NCI-H510A treated with DMSO at 0.1 percent for 48 hours (cell line): Measurements from ENCODE around the gene ERN2.
"Not testable (repeated sequence)": the region's sequence is repeated elsewhere in the genome, so short reads cannot be mapped to it uniquely, and the experiment has no call there.

ENCODE experiments used
- DNase-seq: peaks from one replicate; lab custom pipeline; 2025; lab: John Stamatoyannopoulos, UW

ERN2 gene

DNA sequence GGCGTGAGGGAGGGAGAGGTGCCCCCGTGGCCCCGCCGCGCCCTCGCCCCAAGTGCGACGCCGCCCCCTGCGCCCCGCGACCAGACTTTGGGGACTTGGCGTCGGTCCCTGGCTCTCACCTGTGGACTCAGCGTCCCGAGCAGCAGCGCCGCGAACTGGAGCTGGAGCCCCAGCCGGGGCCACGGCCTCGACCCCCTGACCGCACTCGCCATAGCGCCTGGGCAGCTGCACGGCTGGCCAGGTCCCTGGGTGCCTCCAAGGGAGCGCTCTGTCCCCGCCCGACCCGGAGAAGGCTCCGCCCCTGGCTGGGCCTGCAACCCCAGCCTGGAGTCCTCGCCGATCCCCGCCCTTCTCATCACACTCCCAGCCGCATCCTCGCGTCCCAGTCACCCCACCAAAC is at the start of gene ERN2:
Gene ERN2 (minus strand): TSS at position 247 of the 400 bp plus-strand sequence. CDS start 35 bp downstream, at position 212.
- DNase-seq = no peak

DNA sequence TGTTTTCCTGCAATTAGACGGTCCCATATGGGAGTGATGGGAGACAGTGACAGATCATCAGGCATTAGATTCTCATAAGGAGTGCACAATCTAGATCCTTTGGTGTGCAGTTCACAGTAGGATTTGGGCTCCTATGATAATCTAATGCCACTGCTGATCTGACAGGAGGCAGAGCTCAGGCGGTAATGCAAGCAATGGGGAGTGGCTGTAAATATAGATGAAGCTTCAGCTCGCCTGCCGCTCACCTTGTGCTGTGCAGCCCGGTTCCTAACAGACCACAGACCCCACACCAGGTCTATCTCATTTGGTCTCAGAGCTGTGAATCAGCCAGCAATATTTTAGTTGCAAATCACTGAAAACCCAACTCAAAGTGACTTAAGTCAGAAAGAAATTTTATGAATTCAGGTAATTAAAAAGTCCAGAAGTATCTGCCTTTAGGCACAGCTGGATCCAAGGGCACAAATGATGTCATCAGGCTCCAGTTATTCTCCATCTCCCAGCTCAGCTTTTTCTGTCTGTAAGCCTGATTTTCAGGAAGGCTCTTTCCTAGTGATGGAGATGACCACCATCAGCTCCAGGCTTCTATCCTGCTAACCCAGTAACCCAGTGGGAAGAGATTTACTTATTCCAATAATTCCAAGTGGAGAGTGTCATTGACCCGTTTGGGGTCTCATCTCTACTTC is 45.1 kb upstream of the ERN2 start:
- DNase-seq = no peak

- no peak for DNase-seq
Observed at GRCh38 chr16:23757116-23757515, 44.1 kb upstream of the ERN2 start.

DNA sequence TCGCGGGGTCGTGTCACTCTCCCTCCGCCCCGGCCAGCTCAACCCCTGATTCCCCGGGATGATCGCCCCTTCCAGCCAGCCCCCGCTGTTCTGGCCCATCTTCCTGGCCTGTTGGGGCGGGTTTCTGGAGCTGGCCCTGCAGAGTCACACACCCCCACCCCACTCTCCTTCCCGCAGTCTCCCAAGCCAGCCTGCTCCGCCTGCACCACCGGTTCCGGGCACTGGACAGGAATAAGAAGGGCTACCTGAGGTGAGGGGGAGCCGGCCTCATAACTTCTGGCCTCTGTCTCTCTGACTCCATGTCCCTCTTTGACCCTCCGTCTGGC is 42.4 kb upstream of the ERN2 start:
- no peak for DNase-seq

- no peak for DNase-seq
Observed at GRCh38 chr16:23754594-23755483, 41.8 kb upstream of the ERN2 start, which contains the start of gene CHP2. Gene CHP2, plus strand, starts transcription at chr16:23755026. Its CDS starts 24 bp downstream, at chr16:23755050.

DNA sequence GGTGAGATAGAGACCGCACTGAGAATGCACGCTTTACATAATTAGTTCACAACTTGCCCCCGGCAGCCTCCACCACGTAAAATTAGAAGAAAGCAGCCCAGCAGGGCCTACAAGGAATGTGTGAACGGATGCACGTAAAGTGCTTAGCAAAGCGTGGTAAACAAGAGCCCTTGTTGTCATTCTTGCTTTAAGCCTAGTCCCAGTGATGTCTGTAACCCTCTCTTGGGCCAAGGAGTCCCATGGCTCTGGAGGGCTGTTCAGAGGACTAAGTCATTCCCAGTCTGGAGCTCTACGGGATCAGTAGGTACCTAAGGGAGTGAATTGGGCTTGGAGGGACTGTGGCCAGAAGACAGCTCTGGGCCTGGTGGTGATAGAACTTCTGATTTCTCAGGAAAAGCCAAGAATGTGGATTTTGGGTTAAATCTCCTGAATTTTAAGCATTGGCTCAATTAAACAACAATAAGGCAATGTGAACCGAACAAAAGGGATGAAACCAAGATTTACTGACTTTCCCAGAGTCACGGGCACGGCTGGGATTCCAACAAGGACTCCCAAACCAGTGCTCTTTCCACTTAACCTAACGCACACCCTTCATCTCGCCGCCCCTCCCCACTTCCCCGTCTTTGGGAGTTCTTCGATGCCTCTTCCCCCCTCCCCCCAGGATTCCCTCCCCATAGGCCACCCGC is 41.0 kb upstream of the ERN2 start:
- no peak for DNase-seq

GRCh38 chr16:23751053-23751452 is 38.0 kb upstream of the ERN2 start:
- DNase-seq = not testable (repeated sequence)

DNA sequence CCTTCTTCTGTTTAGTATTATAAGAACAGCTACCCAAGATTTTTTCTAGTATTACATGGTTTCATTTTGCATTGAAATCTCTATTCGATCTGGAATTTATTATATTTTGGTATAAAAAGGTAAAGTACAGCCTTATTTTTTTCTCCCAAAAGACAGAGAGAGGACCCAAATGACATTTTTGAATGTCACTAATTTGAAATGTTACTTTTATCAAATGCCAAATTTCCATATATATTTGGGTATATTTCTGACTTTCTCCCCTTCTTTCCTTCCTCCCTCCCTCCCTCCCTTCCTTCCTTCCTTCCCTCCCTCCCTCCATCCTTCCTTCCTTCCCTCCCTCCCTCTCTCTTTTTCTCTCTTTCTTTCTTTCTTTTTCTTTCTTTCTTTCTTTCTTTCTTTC is 35.6 kb upstream of the ERN2 start:
- DNase-seq = no peak

DNA sequence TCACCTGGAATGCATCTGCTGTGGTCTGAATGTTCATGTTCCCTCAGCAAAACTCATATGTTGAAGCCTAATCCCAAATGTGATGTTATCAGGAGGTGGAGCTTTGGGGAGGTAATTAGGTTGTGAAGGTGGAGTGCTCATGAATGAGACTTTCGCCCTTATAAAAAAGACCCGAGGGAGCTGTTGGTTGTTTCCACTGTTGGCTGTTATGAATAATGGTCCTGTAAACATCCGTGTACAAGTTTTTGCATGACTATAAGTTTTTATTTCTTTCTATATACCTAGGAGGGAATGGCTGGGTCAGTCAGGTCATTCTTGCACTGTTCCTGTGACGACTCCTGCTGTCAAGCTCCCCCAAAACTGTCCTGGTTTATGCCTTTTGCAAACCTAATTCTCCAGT is 32.2 kb upstream of the ERN2 start:
- DNase-seq = no peak

GRCh38 chr16:23742766-23743165 is 29.7 kb upstream of the ERN2 start:
- DNase-seq = no peak

DNA sequence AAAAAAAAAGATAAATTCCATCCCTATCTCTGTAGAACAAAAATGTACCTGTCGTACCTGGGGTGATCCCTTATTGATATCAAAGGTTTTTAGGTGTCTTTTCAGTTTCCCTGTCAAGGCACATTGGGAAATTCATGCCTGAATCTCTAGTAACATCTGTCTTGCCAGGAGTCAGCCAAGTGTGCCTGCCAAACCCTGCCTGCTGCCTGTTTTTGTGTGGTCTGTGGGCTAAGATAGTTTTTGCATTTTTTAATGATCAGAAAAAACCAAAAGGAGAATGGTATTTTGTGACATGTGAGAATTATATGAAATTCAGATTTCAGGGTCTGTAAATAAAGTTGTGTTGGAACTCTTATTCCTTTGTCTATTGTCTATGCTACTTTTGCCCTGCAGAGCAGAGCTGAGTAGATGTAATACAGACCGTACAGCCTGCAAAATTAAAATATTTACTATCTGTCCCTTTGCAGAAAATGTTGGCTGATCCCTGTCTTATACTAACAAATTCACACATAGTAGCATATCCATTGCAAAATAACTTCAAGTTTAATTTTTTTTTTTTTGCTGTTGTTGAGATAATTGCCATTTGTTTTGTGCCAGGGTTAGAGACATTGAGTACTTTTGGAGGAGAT is 28.8 kb upstream of the ERN2 start:
- no peak for DNase-seq

- no peak for DNase-seq
Observed at GRCh38 chr16:23739516-23739915, 26.5 kb upstream of the ERN2 start.

- not testable (repeated sequence) for DNase-seq
Observed at GRCh38 chr16:23737423-23738028, 24.5 kb upstream of the ERN2 start.

GRCh38 chr16:23734176-23734893 is 21.3 kb upstream of the ERN2 start:
- DNase-seq = no peak

DNA sequence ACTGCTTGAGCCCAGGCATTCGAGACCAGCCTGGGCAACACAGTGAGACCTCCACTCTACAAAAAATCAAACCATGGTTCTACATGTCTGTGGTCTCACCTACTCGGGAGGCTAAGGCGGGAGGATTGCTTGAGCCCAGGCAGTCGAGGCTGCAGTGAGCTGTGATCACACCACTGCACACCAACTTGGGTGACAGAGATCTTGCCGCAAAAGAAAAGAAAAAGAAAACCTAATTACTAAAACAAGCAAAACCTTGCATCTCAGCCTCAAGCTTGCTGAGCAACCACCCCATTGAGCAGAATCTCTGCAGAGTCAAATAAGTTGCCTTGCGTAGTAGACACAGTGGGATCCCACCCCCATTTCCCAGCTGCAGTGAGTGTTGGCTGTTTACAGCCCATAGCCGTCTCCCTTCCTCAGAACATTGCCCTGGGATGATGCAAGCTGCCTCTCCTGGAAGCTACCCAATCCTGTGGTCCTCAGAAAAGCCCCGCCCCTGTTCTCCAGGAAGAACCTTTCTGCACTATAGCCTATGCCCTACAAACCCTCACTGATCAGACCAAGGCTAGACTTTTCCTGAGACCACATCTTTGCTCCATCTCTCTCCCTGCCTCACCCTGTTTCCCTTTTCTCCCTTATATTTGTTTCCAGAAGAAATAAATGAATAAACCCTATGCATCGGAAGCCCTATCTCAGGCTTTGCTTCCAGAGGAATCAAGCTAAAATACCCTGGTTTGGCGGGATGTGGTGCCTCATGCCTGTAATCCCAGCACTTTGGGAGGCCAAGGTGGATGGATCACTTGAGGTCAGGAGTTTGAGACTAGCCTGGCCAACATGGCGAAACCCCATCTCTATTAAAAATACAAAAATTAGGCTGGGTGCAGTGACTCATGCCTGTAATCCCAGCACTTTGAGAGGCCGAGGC is 16.7 kb upstream of the ERN2 start:
- DNase-seq = no peak

GRCh38 chr16:23728112-23728477 is 15.1 kb upstream of the ERN2 start:
- DNase-seq = no peak

DNA sequence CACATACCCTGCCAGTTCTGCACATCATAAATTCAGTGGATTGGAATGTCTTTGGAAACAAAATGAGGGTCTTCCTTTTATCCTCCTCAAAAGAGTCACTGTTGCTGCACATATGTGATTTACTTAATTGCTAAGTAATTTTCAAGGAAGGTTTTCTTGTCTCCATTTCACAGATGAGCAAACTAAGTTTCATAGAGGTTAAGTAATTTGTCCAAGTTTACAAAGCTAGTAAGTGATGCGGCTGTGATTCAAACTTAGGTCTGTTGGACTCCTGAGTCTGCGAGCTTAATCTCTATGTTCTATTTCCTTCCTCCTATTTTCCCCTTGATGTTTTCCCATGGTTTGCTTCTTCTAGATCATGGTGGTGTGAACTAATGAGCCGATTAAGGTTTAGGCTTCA is 13.7 kb upstream of the ERN2 start:
- DNase-seq = no peak

DNA sequence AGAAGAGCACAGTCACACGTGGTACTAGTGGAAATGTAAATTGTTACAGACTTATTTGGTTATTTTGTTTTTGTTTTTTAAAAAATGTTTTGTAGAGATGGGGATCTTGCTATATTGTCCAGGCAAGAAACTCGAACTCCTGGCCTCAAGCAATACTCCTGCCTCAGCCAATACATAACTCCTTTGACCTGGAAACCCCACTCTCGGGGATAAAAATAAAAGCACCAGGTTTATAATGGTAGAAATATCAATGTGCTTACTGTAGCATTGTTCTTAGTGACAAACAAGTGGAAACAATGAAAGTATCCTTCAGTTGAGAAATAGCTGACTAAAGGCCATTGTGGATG is 11.7 kb upstream of the ERN2 start:
- DNase-seq = no peak

- no peak for DNase-seq
Observed at GRCh38 chr16:23724096-23724784, 11.2 kb upstream of the ERN2 start.
